ENCODE measurements around the gene CCDC85A.

DNA sequence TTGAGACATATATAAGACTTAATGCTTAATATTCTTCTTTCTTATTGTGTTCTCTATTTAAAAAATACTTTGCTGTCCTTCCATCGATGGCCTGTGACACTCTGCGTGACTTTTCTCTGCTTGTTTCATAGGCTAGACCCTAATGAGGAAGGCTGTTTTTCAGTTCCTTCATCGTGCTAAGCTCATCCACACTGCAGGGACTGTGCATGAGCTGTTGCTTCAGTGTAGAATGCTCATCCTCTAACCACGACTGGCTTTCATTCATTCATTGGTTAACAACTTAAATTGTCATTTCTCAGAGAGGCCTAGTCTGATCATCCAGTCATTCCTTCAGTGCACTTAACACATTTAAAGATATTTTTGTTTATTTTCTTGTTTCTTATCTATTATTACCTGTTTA is 134.4 kb downstream of the CCDC85A start:
- TF ChIP-seq ZNF70 (CRISPR knock-in tag; IDR thresholded peaks at IDR 0.05), result no peak
- TF ChIP-seq ISL1 (CRISPR knock-in tag; IDR thresholded peaks at IDR 0.05), result no peak
- TF ChIP-seq ARNTL (CRISPR knock-in tag; IDR thresholded peaks at IDR 0.05; ENCODE audit: borderline replicate concordance, low read depth), result no peak
- TF ChIP-seq POU6F1 (CRISPR knock-in tag; IDR thresholded peaks at IDR 0.05; ENCODE audit: borderline replicate concordance, low read depth), result no peak
- TF ChIP-seq PPARA (CRISPR knock-in tag; IDR thresholded peaks at IDR 0.05; ENCODE audit: borderline replicate concordance), result no peak
- TF ChIP-seq CSDC2 (CRISPR knock-in tag; IDR thresholded peaks at IDR 0.05), result no peak
- TF ChIP-seq, protein P1, sequence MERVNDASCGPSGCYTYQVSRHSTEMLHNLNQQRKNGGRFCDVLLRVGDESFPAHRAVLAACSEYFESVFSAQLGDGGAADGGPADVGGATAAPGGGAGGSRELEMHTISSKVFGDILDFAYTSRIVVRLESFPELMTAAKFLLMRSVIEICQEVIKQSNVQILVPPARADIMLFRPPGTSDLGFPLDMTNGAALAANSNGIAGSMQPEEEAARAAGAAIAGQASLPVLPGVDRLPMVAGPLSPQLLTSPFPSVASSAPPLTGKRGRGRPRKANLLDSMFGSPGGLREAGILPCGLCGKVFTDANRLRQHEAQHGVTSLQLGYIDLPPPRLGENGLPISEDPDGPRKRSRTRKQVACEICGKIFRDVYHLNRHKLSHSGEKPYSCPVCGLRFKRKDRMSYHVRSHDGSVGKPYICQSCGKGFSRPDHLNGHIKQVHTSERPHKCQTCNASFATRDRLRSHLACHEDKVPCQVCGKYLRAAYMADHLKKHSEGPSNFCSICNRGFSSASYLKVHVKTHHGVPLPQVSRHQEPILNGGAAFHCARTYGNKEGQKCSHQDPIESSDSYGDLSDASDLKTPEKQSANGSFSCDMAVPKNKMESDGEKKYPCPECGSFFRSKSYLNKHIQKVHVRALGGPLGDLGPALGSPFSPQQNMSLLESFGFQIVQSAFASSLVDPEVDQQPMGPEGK (CRISPR knock-in tag; IDR thresholded peaks at IDR 0.05; ENCODE audit: borderline replicate concordance), result no peak
- TF ChIP-seq ZFP30 (CRISPR knock-in tag; IDR thresholded peaks at IDR 0.05), result no peak
- TF ChIP-seq TCF4 (CRISPR knock-in tag; IDR thresholded peaks at IDR 0.05; ENCODE audit: borderline replicate concordance), result no peak
- TF ChIP-seq, protein P2, sequence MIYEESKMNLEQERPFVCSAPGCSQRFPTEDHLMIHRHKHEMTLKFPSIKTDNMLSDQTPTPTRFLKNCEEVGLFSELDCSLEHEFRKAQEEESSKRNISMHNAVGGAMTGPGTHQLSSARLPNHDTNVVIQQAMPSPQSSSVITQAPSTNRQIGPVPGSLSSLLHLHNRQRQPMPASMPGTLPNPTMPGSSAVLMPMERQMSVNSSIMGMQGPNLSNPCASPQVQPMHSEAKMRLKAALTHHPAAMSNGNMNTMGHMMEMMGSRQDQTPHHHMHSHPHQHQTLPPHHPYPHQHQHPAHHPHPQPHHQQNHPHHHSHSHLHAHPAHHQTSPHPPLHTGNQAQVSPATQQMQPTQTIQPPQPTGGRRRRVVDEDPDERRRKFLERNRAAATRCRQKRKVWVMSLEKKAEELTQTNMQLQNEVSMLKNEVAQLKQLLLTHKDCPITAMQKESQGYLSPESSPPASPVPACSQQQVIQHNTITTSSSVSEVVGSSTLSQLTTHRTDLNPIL (CRISPR knock-in tag; IDR thresholded peaks at IDR 0.05; ENCODE audit: low read depth), result no peak
- TF ChIP-seq ZNF8 (CRISPR knock-in tag; IDR thresholded peaks at IDR 0.05), result no peak
- no peak for TF ChIP-seq TSHZ2 (CRISPR knock-in tag; IDR thresholded peaks at IDR 0.05)
- TF ChIP-seq ZFP3 (CRISPR knock-in tag; IDR thresholded peaks at IDR 0.05), result no peak
- no peak for TF ChIP-seq BACH2 (CRISPR knock-in tag; IDR thresholded peaks at IDR 0.05; ENCODE audit: borderline replicate concordance)

All from SK-N-SH treated with all-trans-retinoic acid at 6 μM for 48 hours (cell line).